ENCODE measurements around the gene SH3TC1.
A peak's percentile ranks its signal among the peaks of the same experiment; 100 is the strongest.

The SH3TC1 gene

DNA sequence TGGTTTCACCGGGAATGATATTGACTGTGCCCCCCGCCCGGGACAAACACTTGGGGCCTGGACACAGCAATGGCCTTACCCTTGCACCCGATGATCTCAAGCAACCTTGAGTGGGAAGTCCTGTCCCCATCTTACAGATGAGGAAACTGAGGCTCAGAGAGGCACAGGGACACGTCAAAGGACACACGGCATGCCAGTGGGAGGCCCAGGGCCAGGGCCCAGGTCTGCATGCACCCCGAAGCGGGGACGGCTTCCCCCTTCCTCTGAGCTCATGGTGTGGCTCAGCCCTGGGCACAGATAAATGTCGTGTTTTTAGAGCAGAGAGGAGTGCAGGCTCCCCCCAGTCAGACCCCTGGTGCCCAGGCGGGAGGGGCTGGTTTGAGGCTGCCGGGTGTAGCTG lies 36.6 kb downstream of the SH3TC1 start:
- TF ChIP-seq, protein P1, sequence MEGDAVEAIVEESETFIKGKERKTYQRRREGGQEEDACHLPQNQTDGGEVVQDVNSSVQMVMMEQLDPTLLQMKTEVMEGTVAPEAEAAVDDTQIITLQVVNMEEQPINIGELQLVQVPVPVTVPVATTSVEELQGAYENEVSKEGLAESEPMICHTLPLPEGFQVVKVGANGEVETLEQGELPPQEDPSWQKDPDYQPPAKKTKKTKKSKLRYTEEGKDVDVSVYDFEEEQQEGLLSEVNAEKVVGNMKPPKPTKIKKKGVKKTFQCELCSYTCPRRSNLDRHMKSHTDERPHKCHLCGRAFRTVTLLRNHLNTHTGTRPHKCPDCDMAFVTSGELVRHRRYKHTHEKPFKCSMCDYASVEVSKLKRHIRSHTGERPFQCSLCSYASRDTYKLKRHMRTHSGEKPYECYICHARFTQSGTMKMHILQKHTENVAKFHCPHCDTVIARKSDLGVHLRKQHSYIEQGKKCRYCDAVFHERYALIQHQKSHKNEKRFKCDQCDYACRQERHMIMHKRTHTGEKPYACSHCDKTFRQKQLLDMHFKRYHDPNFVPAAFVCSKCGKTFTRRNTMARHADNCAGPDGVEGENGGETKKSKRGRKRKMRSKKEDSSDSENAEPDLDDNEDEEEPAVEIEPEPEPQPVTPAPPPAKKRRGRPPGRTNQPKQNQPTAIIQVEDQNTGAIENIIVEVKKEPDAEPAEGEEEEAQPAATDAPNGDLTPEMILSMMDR (IDR thresholded peaks at IDR 0.05; ENCODE audit: insufficient read depth, missing control alignments) = no peak
- DNase-seq (ENCODE audit: insufficient read length, low spot score) (no peak), FAIRE-seq (no peak)

DNA sequence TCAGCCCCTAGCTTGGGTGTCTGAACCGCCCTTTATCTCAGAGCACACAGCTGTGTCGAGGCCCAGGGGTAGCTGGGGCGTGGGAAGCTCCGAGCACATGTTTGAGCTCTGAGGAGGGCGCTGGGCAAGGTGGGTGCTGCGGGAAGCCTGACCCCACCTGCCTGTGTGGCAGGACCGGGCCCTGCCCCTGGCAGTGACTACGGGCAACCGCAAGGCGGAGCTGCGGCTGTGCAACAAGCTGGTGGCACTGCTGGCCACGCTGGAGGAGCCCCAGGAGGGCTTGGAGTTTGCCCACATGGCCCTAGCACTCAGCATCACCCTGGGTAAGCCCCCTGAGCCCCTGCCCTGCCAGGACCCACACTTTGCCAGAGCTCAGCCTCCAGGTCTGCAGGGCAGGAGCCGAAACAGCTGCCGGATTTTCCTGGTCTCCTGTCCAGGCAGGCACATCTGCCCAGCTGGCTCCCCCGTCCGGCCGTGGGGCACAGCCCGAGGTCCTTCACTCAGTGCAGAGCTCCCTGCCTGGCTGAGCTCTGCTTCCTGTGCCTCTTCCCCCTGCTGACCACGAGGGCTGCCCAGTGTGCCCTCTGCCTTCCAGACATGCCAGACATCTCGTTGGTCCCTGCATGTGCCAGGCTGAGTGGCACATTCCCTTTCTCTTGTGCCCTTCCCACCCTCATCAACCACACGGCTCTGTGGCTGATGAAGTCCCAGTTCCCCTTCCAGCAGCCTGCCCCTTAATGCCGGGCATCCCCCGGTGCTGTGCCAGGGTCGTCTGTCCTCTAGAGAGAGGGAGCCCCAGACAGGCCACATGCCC lies 37.2 kb downstream of the SH3TC1 start:
- TF ChIP-seq, protein P1 (IDR thresholded peaks at IDR 0.05; ENCODE audit: insufficient read depth, missing control alignments) = peak; percentile 26
- FAIRE-seq = no peak
- no peak for DNase-seq (ENCODE audit: insufficient read length, low spot score)

DNA sequence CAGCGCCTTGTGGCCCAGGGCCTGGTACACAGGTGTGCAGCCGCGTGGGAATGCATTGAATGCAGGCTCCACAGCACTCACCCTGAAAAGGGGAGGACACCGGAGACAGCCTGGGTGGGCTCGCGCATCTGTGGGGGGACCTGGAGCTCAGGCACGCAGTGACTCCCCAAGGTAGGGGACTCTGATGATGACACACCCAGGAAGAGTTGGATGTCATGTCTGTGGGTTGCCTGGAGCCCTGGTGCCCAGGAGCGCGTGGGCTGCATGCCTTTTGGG lies 37.8 kb downstream of the SH3TC1 start:
- TF ChIP-seq, protein P1 (IDR thresholded peaks at IDR 0.05; ENCODE audit: insufficient read depth, missing control alignments) = no peak
- FAIRE-seq = no peak
- no peak for DNase-seq (ENCODE audit: insufficient read length, low spot score)

DNA sequence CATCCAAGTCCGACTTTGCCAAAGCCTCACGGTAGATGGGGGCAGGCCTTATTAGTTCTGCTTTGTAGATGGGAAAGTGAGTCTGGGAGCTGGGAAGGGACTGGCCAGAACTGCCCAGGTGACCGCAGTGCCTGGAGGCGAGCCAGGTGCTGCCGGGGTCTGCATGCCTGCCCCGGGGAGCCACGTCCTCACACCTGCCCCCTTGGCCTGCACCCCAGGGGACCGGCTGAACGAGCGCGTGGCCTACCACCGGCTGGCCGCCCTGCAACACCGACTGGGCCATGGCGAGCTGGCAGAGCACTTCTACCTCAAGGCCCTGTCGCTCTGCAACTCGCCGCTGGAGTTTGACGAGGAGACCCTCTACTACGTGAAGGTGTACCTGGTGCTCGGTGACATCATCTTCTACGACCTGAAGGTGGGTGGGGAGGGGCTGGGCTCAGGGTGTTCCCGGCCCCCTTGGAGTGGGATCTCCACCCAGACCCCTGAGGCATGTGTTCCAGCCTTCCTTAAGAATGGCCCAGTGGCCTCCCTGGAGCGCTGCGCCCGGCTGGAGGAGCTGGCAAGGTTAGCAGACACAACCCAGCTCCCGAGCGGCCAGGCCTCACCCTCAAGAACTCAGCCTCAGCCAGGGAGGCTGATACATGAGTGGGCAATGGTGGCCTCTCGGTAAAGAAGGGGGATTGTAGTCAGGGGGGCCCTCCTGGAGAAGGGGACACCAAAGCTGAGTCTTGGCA lies 38.3 kb downstream of the SH3TC1 start:
- DNase-seq (ENCODE audit: insufficient read length, low spot score) (no peak), FAIRE-seq (no peak)
- TF ChIP-seq, protein P1 (IDR thresholded peaks at IDR 0.05; ENCODE audit: insufficient read depth, missing control alignments) = no peak

DNA sequence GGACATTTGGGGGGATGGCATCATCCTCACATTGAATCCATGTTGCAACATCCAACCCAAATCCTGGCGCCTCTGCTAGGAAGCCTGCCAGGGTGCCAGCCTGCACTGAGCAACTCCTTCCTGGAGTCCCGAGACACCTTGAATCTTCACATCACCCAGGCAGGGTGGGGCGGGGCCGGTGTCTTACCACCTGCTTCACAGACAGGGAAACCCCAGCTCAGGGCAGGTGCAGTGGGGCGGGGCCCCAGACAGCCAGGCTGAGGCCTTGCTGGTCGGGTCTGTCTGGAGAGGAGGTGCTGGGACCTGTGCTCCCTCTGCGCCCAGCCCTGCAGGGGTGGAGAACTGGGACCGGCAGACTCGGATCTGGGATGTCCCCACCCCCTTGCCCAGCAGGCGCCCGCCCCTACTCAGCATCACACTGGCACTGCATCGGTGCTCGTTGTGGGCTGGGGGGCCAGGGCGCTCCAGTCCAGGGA lies 39.0 kb downstream of the SH3TC1 start:
- FAIRE-seq (no peak), DNase-seq (ENCODE audit: insufficient read length, low spot score) (no peak)

DNA sequence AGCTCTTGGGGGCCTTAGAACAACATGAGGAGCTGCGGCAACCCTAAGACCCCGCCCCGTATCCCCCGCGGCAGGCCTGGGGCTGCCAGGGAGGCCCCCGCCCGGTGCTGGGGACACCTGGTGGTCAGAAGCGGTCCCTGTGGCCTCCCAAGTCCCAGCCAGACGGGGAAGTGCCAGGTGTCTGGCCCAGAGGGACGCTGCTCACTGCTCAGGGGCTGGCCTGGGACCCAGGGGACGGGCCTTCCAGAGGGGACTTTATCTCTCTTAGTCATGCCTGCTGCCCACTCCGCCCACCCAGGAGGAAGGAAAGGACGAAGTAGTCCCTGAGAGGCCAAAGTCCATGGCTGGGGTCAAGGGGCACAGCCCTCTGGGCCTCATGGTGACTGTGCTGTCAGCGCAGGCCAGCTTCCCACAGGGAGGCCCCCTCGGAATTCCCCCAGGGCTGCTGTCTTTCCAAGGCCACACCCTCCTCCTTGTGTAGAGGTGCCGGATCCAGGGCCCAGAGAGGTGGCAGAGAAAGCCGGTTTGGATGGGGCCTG lies 39.5 kb downstream of the SH3TC1 start:
- DNase-seq (ENCODE audit: insufficient read length, low spot score) (no peak), FAIRE-seq (no peak)
- TF ChIP-seq, protein P1 (IDR thresholded peaks at IDR 0.05; ENCODE audit: insufficient read depth, missing control alignments) = peak; percentile 9

More for the DNA sequence above, 39.0 kb downstream of the SH3TC1 start:
- TF ChIP-seq, protein P1 (IDR thresholded peaks at IDR 0.05; ENCODE audit: insufficient read depth, missing control alignments) = no peak
